Globus pallidus (tissue), 1 donor: Measurements from ENCODE around the gene PDGFA.

Experiments used
- DNase-seq: peaks from one replicate; pipeline ENCODE4 v3.0.0-alpha.2; 2015; ENCODE audit warnings: low spot score

PDGFA gene

GRCh38 chr7:504221-505111 lies 15.2 kb downstream of the PDGFA start:
- no peak for DNase-seq

- DNase-seq = no peak
Measured at GRCh38 chr7:503575-504111, 16.0 kb downstream of the PDGFA start.

- no peak for DNase-seq
Measured at GRCh38 chr7:502296-502695, 17.4 kb downstream of the PDGFA start.

- DNase-seq = no peak
Measured at GRCh38 chr7:501526-501925, 18.1 kb downstream of the PDGFA start.

GRCh38 chr7:500521-501420 lies 18.9 kb downstream of the PDGFA start:
- DNase-seq = no peak

GRCh38 chr7:499853-500485 lies 19.7 kb downstream of the PDGFA start:
- DNase-seq = no peak

GRCh38 chr7:498678-499641 lies 20.7 kb downstream of the PDGFA start:
- DNase-seq = no peak

- DNase-seq = peak; percentile 93
Measured at GRCh38 chr7:497946-498655, 21.5 kb downstream of the PDGFA start.

GRCh38 chr7:497346-497745 lies 22.3 kb downstream of the PDGFA start:
- no peak for DNase-seq

GRCh38 chr7:496528-497295 lies 22.9 kb downstream of the PDGFA start:
- DNase-seq = no peak

GRCh38 chr7:495761-496321 lies 23.8 kb downstream of the PDGFA start:
- DNase-seq = no peak

GRCh38 chr7:495326-495725 lies 24.3 kb downstream of the PDGFA start:
- no peak for DNase-seq

GRCh38 chr7:494906-495305 lies 24.7 kb downstream of the PDGFA start:
- DNase-seq = no peak

- DNase-seq = no peak
Measured at GRCh38 chr7:494259-494687, 25.4 kb downstream of the PDGFA start.

GRCh38 chr7:493661-494251 lies 25.9 kb downstream of the PDGFA start:
- DNase-seq = no peak

GRCh38 chr7:492714-493065 lies 27.0 kb downstream of the PDGFA start:
- no peak for DNase-seq

GRCh38 chr7:491958-492713 lies 27.5 kb downstream of the PDGFA start:
- DNase-seq = no peak

- DNase-seq = no peak
Measured at GRCh38 chr7:491292-491957, 28.2 kb downstream of the PDGFA start.
